GOT3 (cell line): ENCODE data around the gene ANO9.

ENCODE experiments used
- DNase-seq: peaks from one replicate; lab custom pipeline; 2025; ENCODE audit warnings: mixed read lengths; lab: John Stamatoyannopoulos, UW

The ANO9 gene

GRCh38 chr11:382081-382629, 59.7 kb downstream of the ANO9 start:
- no peak for DNase-seq

DNA sequence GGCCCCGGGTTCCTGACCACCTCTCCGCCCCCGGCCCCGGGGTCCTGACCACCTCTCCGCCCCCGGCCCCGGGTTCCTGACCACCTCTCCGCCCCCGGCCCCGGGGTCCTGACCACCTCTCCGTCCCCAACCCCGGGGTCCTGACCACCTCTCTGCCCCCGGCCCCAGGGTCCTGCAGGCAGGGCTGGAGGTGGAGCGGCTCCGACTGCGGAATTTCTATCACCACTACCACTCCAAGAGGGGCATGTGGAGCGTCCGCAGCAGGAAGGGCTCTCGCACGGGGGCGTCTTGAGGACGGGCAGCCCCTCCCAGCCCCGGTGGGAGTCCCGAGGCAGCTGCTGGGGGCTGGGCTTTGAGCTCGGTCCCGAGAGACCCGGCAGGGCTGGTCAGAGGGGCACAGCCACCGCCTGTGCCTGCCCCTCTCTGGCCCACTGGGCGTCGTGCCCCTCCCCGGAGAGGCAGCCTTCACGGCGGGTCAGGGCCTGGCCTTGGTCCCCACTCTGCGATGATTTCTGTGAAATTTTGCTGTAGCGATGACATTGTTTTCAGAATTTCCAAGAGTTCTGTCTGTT, 60.2 kb downstream of the ANO9 start:
- no peak for DNase-seq

DNA sequence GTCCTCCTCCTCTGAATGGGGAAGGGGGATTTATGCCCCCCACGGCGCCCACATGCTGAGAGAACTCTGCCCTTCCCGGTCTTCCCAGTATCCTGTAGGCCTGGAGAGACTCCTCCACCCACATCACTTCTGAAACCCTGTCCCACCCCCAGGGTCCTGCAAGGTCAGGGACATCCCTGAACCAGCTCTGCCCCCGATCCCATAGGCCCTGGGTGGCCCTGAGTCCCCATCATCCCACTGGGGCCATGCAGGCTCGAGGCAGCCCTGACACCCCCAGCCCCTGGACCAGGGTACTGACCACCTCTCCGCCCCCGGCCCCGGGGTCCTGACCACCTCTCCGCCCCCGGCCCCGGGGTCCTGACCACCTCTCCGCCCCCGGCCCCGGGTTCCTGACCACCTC, 60.8 kb downstream of the ANO9 start:
- DNase-seq: no peak

DNA sequence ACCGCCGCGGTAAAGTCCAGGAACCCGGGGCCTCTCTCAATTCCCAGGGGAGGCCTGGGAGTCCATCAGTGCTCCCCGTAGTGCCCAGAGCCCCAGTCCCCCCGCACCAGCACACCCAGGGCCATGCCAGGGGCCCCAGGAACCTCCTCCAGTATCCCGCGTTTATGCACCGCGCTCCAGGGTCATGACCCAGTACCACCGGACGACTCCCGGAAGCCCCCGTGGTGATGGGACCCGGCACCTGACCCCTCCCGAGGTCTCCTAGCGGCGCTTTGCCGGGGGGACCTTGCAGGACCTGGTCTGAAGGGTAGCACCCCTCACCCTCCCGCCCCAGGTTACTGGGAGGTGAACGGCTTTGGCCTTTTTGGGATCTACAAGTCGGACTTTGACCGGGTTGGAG, 61.3 kb downstream of the ANO9 start:
- no peak for DNase-seq

GRCh38 chr11:380095-380480, 61.7 kb downstream of the ANO9 start:
- no peak for DNase-seq

DNA sequence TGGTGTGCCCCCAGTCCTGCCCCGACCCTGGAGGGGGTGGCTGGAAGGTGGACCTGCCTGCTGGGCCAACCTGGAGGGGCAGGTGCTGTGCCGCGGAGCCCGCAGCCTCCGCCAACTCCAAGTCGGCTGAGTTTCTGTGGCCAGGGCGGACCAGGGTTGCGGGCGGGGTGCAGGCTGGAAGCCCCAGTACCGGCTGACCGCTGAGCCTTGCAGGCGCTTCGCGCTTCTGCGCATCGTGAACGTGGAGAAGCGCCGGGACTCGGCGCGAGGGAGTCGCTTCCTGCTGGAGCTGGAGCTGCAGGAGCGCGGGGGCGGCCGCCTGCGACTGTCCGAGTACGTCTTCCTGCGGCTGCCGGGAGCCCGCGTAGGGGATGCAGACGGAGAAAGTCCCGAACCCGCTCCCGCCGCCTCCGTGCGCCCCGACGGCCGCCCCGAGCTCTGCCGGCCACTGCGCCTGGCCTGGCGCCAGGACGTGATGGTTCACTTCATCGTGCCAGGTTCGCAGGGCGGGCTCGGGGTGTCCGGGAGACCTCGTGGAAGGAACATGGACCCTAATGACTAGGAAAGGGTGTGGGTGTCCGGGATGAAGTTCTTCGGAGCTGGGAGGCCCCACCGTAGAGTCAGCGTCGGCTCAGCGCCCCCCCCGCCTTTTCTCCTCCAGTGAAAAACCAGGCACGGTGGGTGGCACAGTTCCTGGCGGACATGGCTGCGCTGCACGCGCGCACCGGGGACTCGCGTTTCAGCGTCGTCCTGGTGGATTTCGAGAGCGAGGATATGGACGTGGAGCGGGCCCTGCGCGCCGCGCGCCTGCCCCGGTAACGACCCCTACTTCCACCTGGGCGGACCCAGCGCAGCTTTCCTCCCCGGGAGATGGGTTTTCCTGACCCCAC, 62.4 kb downstream of the ANO9 start:
- no peak for DNase-seq

DNA sequence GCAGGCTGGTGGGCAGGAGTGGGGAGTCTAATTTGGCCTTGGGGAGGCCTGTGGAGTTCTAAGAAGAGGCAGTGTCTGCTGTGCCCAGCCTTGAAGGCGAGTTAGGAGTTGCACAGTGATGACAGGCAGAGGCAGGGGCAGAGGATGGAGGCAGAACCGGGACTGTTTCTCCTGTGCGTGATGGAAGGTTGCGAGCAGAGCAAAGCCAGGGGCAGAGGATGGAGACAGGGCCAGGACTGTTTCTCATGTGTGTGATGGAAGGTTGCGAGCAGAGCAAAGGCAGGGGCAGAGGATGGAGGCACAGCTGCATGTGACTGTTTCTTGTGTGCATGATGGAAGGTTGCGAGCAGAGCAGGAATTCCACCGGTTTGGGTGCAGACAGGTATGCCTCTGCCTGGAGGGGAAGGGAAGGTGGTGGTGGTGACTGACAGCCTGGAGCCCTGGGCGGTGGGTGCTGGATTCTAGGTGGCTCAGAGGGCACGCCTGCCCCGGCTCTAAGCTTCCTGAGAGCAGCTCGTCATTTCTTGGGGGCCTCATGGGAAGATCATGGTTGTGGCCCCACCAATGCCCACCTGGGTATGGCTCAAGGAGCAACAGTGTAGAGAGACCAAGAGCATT, 63.8 kb downstream of the ANO9 start:
- DNase-seq: no peak

GRCh38 chr11:377174-377865, 64.5 kb downstream of the ANO9 start:
- DNase-seq: no peak

DNA sequence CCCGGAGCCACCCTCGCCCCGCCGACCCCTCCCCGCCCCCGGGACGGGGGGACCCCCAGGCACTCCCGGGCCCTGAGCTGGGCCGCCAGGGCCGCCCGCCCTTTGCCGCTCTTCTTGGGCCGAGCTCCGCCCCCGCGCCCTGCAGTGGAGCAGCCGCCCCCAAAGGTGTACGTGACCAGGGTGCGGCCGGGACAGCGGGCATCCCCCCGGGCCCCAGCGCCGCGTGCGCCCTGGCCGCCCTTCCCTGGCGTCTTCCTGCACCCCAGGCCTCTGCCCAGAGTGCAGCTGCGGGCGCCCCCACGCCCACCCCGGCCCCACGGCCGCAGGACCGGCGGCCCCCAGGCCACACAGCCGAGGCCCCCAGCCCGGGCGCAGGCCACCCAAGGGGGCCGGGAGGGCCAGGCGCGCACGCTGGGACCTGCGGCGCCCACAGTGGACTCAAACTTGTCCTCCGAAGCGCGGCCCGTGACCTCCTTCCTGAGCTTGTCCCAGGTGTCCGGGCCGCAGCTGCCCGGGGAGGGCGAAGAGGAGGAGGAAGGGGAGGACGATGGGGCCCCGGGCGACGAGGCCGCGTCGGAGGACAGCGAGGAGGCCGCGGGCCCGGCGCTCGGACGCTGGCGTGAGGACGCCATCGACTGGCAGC, 65.2 kb downstream of the ANO9 start:
- no peak for DNase-seq

GRCh38 chr11:375065-376025, 66.5 kb downstream of the ANO9 start:
- DNase-seq: no peak

DNA sequence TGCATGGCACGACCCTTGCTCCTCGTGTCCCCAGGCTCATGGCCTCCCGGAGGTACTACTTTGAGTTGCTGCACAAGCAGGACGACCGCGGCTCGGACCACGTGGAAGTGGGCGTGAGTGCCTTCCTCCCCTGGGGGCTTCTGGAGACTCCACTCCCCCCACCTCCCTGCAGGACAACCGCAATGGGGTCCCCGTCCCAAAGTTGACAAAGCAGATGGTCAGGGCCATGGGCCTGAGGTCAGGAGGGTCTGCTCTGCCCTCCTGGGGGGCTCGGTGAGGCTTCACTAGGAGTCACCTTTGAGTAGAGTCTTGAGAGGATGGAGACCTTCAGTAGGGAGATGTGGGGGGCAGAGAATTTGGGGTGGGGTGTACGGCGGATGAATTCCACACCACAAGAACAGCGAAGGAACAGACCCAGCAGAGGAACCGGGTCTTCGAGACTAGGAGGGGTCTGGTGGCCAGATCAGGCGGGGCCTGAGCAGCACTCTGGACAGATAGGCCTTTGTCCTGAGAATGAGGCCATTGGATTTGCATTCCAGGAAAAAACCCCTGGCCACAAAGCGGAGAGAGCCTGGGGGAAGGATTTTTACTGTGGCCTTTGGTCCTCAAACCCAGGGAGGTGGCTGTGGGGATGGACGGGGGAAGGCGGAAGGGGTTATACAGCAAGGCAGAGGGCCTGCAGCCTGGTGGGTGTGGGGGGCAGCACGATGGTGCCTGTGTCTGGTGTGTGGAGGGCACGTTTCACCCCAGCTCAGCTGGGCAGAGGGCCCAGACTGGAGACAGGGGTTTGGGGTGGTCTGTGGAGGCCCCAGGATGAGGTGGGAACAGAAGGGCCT, 67.9 kb downstream of the ANO9 start:
- DNase-seq: no peak

DNA sequence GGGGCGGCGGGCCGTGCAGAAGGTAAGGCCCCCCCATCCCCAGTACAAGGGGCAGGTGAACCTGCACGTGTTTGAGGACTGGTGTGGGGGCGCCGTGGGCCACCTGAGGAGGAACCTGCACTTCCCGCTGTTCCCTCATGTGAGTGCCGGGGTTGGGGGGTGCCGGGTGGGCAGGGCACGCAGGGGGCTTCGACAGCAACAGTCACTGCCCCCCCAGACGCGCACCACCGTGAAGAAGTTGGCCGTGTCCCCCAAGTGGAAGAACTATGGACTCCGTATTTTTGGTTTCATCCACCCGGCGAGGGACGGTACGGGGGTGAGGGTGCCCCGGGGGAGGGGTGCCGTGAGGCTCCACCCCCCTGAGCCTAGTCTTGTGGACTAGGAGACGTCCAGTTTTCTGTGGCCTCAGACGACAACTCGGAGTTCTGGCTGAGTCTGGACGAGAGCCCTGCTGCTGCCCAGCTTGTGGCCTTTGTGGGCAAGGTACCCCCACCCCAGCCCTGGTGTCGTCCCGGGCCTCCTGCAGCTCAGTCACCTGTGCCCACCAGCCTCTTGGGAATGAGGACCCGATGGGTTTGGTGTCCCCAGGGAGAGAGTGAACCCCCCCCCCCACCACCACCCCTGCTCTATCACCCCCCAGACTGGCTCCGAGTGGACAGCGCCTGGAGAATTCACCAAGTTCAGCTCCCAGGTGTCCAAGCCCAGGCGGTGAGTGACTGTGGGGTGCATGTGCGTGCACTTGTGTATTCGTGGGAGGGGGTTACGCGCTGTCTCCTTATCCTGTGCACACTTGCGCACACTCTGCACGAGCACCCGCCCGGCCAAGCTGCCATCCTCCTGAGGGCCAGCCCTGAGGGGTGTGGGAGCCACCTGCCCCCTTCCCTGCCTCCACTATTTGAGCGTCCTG, 68.7 kb downstream of the ANO9 start:
- DNase-seq: no peak

DNA sequence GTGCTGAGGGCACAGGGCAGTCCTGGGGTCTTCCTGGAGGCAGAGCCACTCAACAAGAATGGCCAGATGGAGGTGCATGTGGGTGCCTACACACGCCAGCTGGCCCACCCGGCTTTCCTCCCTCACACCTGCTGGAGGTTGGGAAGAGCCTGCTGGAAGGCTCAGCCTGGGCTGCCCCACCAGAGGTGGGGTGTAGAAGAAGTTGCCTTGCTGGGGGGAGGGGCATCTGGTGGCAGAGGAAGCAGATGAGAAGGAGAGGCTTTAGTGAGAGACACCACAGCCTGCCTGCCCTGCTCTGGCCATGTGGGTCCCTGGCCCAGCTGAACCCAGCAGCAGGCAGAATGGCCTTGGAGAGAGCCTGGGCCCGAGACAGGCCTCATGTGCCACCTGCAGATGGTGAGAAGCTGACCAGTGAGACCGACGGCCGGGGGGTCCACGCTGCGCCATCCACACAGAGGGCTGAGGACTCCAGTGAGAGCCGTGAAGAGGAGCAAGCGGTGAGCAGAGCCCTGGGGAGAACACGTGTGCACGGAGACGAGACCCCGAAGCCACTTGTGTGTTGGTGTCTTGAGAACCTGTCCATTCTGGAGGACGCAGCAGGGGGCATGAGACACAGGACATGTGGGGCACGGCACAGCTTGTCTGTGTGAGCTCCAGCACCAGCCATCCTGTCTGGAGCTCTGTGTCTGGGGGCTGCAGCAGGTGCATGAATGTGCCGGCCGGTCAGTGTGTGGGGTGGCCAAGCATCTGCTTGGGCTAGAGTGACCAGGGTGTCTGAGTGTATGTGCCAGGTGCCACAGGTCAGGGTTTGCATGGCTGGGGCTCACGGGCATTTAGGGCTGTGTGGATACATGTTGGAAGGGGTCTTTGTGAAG, 69.9 kb downstream of the ANO9 start:
- DNase-seq: no peak

DNA sequence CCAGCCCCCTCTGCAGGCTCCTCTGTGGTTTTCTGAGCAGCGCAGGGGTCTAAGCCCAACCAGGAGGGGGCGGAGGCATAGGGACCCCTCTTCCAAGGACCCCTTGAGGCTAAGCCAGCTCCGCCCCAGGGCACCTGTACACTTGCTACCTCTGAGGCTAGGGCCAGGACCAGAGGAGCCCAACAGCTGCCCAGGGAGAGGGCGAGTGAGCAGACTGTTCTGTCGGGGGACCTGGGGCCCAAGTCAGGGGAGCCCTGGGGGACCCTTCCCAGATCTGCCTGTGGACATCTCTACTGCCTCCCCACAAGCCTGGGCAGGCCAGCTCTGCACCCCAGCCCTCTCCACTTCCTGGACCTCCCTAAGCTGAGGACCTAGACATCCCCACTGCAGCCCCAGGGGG, 70.8 kb downstream of the ANO9 start:
- DNase-seq: no peak

DNA sequence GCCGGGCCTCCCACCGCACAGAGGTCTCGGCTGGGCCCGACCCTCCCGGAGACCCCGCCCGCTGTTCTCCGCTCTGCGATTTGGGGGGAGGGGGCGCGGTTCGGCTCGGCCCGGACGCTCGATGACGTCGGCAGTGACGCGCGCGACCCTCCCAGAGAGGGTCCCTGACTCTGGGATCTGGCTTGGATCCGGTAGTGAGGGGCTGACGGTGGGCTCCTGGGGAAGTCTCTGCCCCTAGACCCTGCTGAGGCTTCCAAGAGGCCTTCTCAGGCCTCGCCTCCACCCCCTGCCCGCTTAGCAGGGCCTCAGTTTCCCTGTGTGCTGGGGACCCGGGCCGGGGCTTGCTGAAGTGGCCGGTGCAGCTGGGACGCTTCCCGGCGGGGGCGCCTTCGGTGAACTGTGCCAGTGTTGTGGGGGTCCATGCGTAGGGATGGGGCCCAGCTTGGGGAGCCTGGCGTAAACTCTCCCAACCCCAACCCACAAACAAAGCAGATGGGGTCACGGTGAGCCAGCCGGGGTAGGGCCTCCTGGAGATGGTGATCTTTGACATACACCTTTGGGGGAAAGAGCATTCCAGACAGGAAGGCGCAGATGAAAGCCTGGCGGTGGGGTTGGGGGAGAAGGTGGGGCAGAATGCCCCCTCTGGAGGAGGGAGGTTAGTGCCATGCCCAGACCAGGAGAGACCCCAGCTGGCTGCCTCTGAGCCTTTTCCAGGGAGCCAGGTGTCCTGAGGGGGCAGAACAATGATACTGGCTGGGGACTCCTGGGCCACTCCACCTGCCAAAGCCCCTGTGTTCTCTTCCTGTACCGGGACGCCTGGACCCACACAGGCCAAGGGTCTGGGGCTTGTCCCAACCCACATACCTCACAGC, 71.5 kb downstream of the ANO9 start:
- DNase-seq: no peak

DNA sequence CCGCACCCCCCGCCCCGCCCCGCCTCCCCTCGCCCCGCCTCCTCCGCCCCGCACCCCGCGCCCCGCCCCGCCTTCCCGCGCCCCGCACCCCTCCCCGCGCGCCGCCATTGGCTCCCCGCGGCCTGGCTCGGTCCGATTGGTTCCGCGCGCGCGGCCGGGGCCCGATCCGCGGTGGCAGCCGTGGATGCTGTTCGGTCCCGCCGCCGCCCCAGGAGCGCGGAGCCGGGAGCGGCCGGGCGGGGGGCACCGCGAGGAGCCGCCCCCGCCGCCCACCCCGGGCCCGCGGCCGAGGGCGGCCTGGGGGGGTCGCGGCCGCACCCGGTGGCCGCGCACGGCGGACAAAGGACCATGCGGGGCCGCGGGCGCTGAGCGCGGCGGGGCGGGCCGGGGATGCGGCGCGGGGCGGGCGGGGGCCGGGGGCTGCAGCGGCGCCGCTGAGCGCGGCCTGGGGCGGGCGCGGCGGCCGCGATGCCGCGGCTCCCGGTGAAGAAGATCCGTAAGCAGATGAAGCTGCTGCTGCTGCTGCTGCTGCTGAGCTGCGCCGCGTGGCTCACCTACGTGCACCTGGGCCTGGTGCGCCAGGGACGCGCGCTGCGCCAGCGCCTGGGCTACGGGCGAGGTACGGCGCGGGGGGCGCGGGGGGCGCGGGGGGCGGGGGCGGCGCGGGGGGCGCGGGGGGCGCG, 72.3 kb downstream of the ANO9 start, which contains the start of gene B4GALNT4:
Gene B4GALNT4 (plus strand): TSS at position 164 of the 683 bp plus-strand sequence. CDS start 305 bp downstream, at position 469.
- DNase-seq: no peak
